CD4-positive, CD25-positive, alpha-beta regulatory T cell (primary cell): Measurements from ENCODE around the gene TBC1D7. TPM values are rescaled to one million over a fixed set of nuclear protein-coding genes. Genes with fewer than 3 reads are reported as not detected.

Source experiments
- ATAC-seq, 2 donors: fragments of 150-1000 bp; cut with Tn5 transposase; one replicate each; pipeline ENCODE4 v1.10.0; 2021; ENCODE audit warnings: low read depth in 2 of 2, moderate number of reproducible peaks in 2 of 2, moderate library complexity in 1 of 2
- DNase-seq, 3 donors: peaks; one replicate each; pipeline versions ENCODE4 v3.0.0 to v3.0.0-alpha.2; 2012 to 2022; ENCODE audit warnings: mixed read lengths in 1 of 3
- H3K27ac ChIP-seq: one replicate; pipeline ENCODE4 v1.7.0; 2013; ENCODE audit warnings: mild to moderate bottlenecking, low read length; ENCODE audit not compliant: insufficient read depth, poor library complexity, severe bottlenecking
- H3K27me3 ChIP-seq: one replicate; pipeline ENCODE4 v1.7.0; 2013; ENCODE audit warnings: low read length; ENCODE audit not compliant: control insufficient read depth, insufficient read depth
- H3K36me3 ChIP-seq: one replicate; pipeline ENCODE4 v1.7.0; 2013; ENCODE audit warnings: mild to moderate bottlenecking, low read length, moderate library complexity; ENCODE audit not compliant: control insufficient read depth, insufficient read depth
- H3K4me1 ChIP-seq: 2 replicates; pipeline ENCODE4 v1.7.0; 2013; ENCODE audit warnings: mild to moderate bottlenecking, low read length; ENCODE audit not compliant: insufficient read depth, control insufficient read depth, poor library complexity, severe bottlenecking
- H3K4me3 ChIP-seq: one replicate; pipeline ENCODE4 v1.7.0; 2013; ENCODE audit warnings: low read depth, mild to moderate bottlenecking, low read length, moderate library complexity
- H3K9me3 ChIP-seq, 2 experiments: 1 replicate in 1 of 2; 2 replicates in 1 of 2; pipeline ENCODE4 v1.7.0; 2013; ENCODE audit warnings: low read length in 2 of 2, mild to moderate bottlenecking in 1 of 2, moderate library complexity in 1 of 2; ENCODE audit not compliant: control insufficient read depth in 2 of 2
- H3K27ac Mint-ChIP-seq, 3 donors: one replicate each; pipeline ENCODE4 v1.8.0; 2020 to 2022; ENCODE audit warnings: mild to moderate bottlenecking in 3 of 3, mixed read lengths in 3 of 3, moderate library complexity in 2 of 3
- H3K27me3 Mint-ChIP-seq: one replicate; pipeline ENCODE4 v1.8.0; 2022; ENCODE audit warnings: mild to moderate bottlenecking, mixed read lengths
- H3K36me3 Mint-ChIP-seq: one replicate; pipeline ENCODE4 v1.8.0; 2020; ENCODE audit warnings: mixed read lengths
- H3K4me1 Mint-ChIP-seq, 4 donors: one replicate each; pipeline ENCODE4 v1.8.0; 2020 to 2022; ENCODE audit warnings: mixed read lengths in 4 of 4, mild to moderate bottlenecking in 1 of 4
- H3K4me3 Mint-ChIP-seq, 4 donors: one replicate each; pipeline ENCODE4 v1.8.0; 2020 to 2022; ENCODE audit warnings: mild to moderate bottlenecking in 4 of 4, mixed read lengths in 4 of 4, moderate library complexity in 3 of 4
- H3K9me3 Mint-ChIP-seq, 7 donors: one replicate each; pipeline ENCODE4 v1.8.0; 2020 to 2022; ENCODE audit warnings: mixed read lengths in 7 of 7, mild to moderate bottlenecking in 3 of 7, moderate library complexity in 2 of 7
- polyA plus RNA-seq, 4 donors: library from polyadenylated mRNA; unstranded; fragments of 300-500 nt; fragmentation: Illumina TruSeq; gene quantifications; one replicate each; pipeline ENCODE4 v1.2.3, GENCODE V29; 2021
- total RNA-seq: library from RNA; stranded (reverse); gene quantifications from one replicate; pipeline ENCODE4 v1.2.3, GENCODE V29; 2022

TBC1D7 gene
- total RNA-seq = 16.2 TPM
- 10 to 100 TPM; 18.7 to 31.3 (median 22.5) TPM for polyA plus RNA-seq

GRCh38 chr6:13328076-13328874 is at the start of gene TBC1D7:
Gene TBC1D7 (minus strand): TSS chr6:13328537. CDS start chr6:13326898, 1,639 bp downstream.
- Mint-ChIP-seq H3K9me3 (no peaks in the 10 kb centered on the region), H3K36me3 (peaks cover 23% of the 10 kb centered on the region), H3K4me3 (peak within 1 kb of the TSS; percentile 95 to 98 (median 96)), H3K27me3 (peaks cover 4% of the 10 kb centered on the region), H3K27ac (peak within 1 kb of the TSS; percentile 96 to 98 (median 97)), H3K4me1 (peaks cover 15 to 38% (median 24%) of the 10 kb centered on the region in 4 donors)
- no peaks in the 10 kb centered on the region for H3K9me3 ChIP-seq
- peaks cover 19% of the 10 kb centered on the region for H3K4me1 ChIP-seq
- H3K27ac ChIP-seq = peak within 1 kb of the TSS; percentile 83
- DNase-seq (peak; percentile 90 to 94 (median 94)), ATAC-seq (peak; percentile 86 to 88)
- peaks cover 18% of the 10 kb centered on the region for H3K36me3 ChIP-seq
- no peaks in the 10 kb centered on the region for H3K27me3 ChIP-seq
- H3K4me3 ChIP-seq = peak within 1 kb of the TSS; percentile 98

- DNase-seq = no peak
- Histone ChIP-seq H3K9me3 (no peaks in the 10 kb centered on the region), H3K4me1 (no peaks in the 10 kb centered on the region), H3K36me3 (no peaks in the 10 kb centered on the region), H3K27me3 (no peaks in the 10 kb centered on the region), H3K27ac (no peak overlapping the region), H3K4me3 (no peak overlapping the region)
- peaks cover 0 to 11% (median 2%) of the 10 kb centered on the region in 4 donors for H3K4me1 Mint-ChIP-seq
- H3K27ac Mint-ChIP-seq = no peak overlapping the region
- no peak overlapping the region for H3K4me3 Mint-ChIP-seq
- H3K9me3 Mint-ChIP-seq = peaks cover 0 to 2% (median 0%) of the 10 kb centered on the region in 7 donors
- ATAC-seq = no peak
- H3K36me3 Mint-ChIP-seq = no peaks in the 10 kb centered on the region
- H3K27me3 Mint-ChIP-seq = no peaks in the 10 kb centered on the region
Measured at GRCh38 chr6:13377054-13377758, 48.9 kb upstream of the TBC1D7 start.

DNA sequence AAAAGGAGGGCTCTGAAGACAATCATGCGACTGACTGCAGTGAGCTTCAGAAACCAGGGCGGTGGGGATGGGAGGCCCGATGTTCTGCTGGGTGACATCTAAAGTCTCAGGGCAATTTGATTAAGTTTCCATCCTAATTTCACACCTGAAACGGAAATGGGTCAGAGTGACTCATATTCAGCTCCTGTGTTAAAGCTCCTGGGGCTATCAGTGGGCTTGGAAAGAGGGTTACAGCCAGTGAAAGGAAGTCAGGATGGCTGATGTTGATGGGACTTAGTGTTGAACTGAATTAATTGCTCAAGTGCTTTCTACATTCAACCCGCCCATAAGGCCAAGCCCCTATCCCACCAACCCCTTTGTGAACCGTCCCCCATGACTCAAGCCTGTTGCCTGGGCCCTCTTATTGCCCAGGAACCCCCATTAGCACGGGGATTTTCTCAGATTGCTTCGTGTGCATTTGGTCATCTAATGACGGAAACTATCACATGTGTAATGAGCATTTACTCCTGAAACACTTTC is 47.1 kb upstream of the TBC1D7 start:
- Mint-ChIP-seq H3K4me1 (peaks cover 0 to 11% (median 2%) of the 10 kb centered on the region in 4 donors), H3K4me3 (no peak overlapping the region), H3K36me3 (no peaks in the 10 kb centered on the region), H3K9me3 (peaks cover 0 to 2% (median 0%) of the 10 kb centered on the region in 7 donors), H3K27ac (no peak overlapping the region), H3K27me3 (peaks cover 3% of the 10 kb centered on the region)
- Histone ChIP-seq H3K4me3 (no peak overlapping the region), H3K27me3 (no peaks in the 10 kb centered on the region), H3K9me3 (no peaks in the 10 kb centered on the region), H3K4me1 (no peaks in the 10 kb centered on the region), H3K27ac (no peak overlapping the region), H3K36me3 (no peaks in the 10 kb centered on the region)
- peak in 1 of 3 donors; percentile 45 for DNase-seq
- ATAC-seq = no peak

- no peak overlapping the region for H3K4me3 ChIP-seq
- no peaks in the 10 kb centered on the region for H3K36me3 ChIP-seq
- H3K9me3 ChIP-seq = no peaks in the 10 kb centered on the region
- peaks cover 0 to 11% (median 2%) of the 10 kb centered on the region in 4 donors for H3K4me1 Mint-ChIP-seq
- H3K36me3 Mint-ChIP-seq = no peaks in the 10 kb centered on the region
- ATAC-seq (no peak), DNase-seq (no peak)
- H3K4me3 Mint-ChIP-seq = no peak overlapping the region
- no peak overlapping the region for H3K27ac Mint-ChIP-seq
- peaks cover 0 to 2% (median 0%) of the 10 kb centered on the region in 7 donors for H3K9me3 Mint-ChIP-seq
- H3K27me3 Mint-ChIP-seq = peaks cover 12% of the 10 kb centered on the region
- H3K4me1 ChIP-seq = no peaks in the 10 kb centered on the region
- H3K27me3 ChIP-seq = no peaks in the 10 kb centered on the region
- H3K27ac ChIP-seq = no peak overlapping the region
Measured at GRCh38 chr6:13373919-13374318, 45.6 kb upstream of the TBC1D7 start.

- Histone ChIP-seq H3K4me1 (no peaks in the 10 kb centered on the region), H3K9me3 (no peaks in the 10 kb centered on the region), H3K4me3 (no peak overlapping the region), H3K27ac (no peak overlapping the region), H3K36me3 (no peaks in the 10 kb centered on the region), H3K27me3 (no peaks in the 10 kb centered on the region)
- Mint-ChIP-seq H3K36me3 (no peaks in the 10 kb centered on the region), H3K4me3 (no peak overlapping the region), H3K27ac (no peak overlapping the region), H3K9me3 (peaks cover 0 to 2% (median 0%) of the 10 kb centered on the region in 7 donors), H3K27me3 (peaks cover 14% of the 10 kb centered on the region), H3K4me1 (peaks cover 0 to 11% (median 2%) of the 10 kb centered on the region in 4 donors)
- DNase-seq = no peak
- ATAC-seq = no peak
Measured at GRCh38 chr6:13373488-13373886, 45.1 kb upstream of the TBC1D7 start.

- Mint-ChIP-seq H3K27ac (no peak overlapping the region), H3K9me3 (peaks cover 0 to 2% (median 0%) of the 10 kb centered on the region in 7 donors), H3K27me3 (peaks cover 14% of the 10 kb centered on the region), H3K4me1 (peaks cover 0 to 11% (median 2%) of the 10 kb centered on the region in 4 donors), H3K4me3 (no peak overlapping the region), H3K36me3 (no peaks in the 10 kb centered on the region)
- no peaks in the 10 kb centered on the region for H3K27me3 ChIP-seq
- H3K4me1 ChIP-seq = no peaks in the 10 kb centered on the region
- H3K4me3 ChIP-seq = no peak overlapping the region
- no peak overlapping the region for H3K27ac ChIP-seq
- no peak for DNase-seq
- ATAC-seq = no peak
- no peaks in the 10 kb centered on the region for H3K9me3 ChIP-seq
- no peaks in the 10 kb centered on the region for H3K36me3 ChIP-seq
Measured at GRCh38 chr6:13372688-13373487, 44.6 kb upstream of the TBC1D7 start.

GRCh38 chr6:13372076-13372475 is 43.7 kb upstream of the TBC1D7 start:
- H3K9me3 Mint-ChIP-seq = peaks cover 0 to 2% (median 0%) of the 10 kb centered on the region in 7 donors
- no peaks in the 10 kb centered on the region for H3K36me3 Mint-ChIP-seq
- DNase-seq = no peak
- Histone ChIP-seq H3K4me1 (no peaks in the 10 kb centered on the region), H3K27ac (no peak overlapping the region), H3K4me3 (no peak overlapping the region), H3K27me3 (no peaks in the 10 kb centered on the region), H3K36me3 (no peaks in the 10 kb centered on the region), H3K9me3 (no peaks in the 10 kb centered on the region)
- H3K4me3 Mint-ChIP-seq = no peak overlapping the region
- no peak overlapping the region for H3K27ac Mint-ChIP-seq
- peaks cover 0 to 11% (median 2%) of the 10 kb centered on the region in 4 donors for H3K4me1 Mint-ChIP-seq
- no peak for ATAC-seq
- peaks cover 14% of the 10 kb centered on the region for H3K27me3 Mint-ChIP-seq
